MCF 10A (cell line): ENCODE measurements around the gene CTBP1. TPM values are rescaled to one million over a fixed set of nuclear protein-coding genes. Genes with fewer than 3 reads are reported as not detected.

ENCODE experiments used
- BruUV-seq: library from RNA; stranded (reverse); fragments of 400-500 nt; replicated peaks from 2 replicates; lab custom pipeline; 2021; lab: Mats Ljungman, UMichigan
- CTCF ChIA-PET: fragments of 300-600 bp; sonication (Branson Sonifier 250); formaldehyde crosslinking; extraction: SDS; loops from one replicate; lab custom pipeline; 2021; ENCODE audit warnings: antibody characterized with exemption, inconsistent platforms; lab: Yijun Ruan, JAX
- POLR2A ChIA-PET: fragments of 300-600, 350-650 bp; sonication (Branson Sonifier 250); formaldehyde crosslinking; extraction: SDS; loops from one replicate; lab custom pipeline; 2020; ENCODE audit warnings: antibody characterized with exemption, inconsistent platforms; lab: Yijun Ruan, JAX
- DNase-seq: peaks from one replicate; pipeline ENCODE4 v3.0.0-alpha.2; 2018; ENCODE audit not compliant: unreplicated experiment
- H3K27ac Mint-ChIP-seq: one replicate; pipeline ENCODE4 v1.8.0; 2022; ENCODE audit warnings: mild to moderate bottlenecking, low read depth, mixed read lengths; ENCODE audit not compliant: unreplicated experiment
- H3K27me3 Mint-ChIP-seq: one replicate; pipeline ENCODE4 v1.8.0; 2022; ENCODE audit warnings: mixed read lengths; ENCODE audit not compliant: insufficient read depth, unreplicated experiment
- H3K36me3 Mint-ChIP-seq: one replicate; pipeline ENCODE4 v1.8.0; 2022; ENCODE audit warnings: mild to moderate bottlenecking, moderate library complexity, mixed read lengths; ENCODE audit not compliant: insufficient read depth, unreplicated experiment
- H3K4me1 Mint-ChIP-seq: one replicate; pipeline ENCODE4 v1.8.0; 2022; ENCODE audit warnings: mixed read lengths; ENCODE audit not compliant: insufficient read depth, unreplicated experiment
- H3K4me3 Mint-ChIP-seq: one replicate; pipeline ENCODE4 v1.8.0; 2022; ENCODE audit warnings: mild to moderate bottlenecking, moderate library complexity, mixed read lengths; ENCODE audit not compliant: unreplicated experiment
- H3K9me3 Mint-ChIP-seq: one replicate; pipeline ENCODE4 v1.8.0; 2022; ENCODE audit warnings: mixed read lengths; ENCODE audit not compliant: unreplicated experiment
- intact Hi-C: fragments of 100-400 bp; cut with micrococcal nuclease; formaldehyde crosslinking; loops from 2 replicates; pipeline ENCODE4 v1.14.1; 2022
- total RNA-seq: library from RNA; stranded (reverse); gene quantifications from 2 replicates; pipeline ENCODE4 v1.2.3, GENCODE V29; 2022
- TF ChIP-seq, protein P1 (sequence below): fragments of 200-600 bp; IDR thresholded peaks from one replicate; pipeline ENCODE4 v1.8.0; 2022; ENCODE audit warnings: antibody characterized with exemption, mild to moderate bottlenecking; ENCODE audit not compliant: unreplicated experiment

The CTBP1 gene
- total RNA-seq, 1 experiment from 2014 or later: 152 TPM

DNA sequence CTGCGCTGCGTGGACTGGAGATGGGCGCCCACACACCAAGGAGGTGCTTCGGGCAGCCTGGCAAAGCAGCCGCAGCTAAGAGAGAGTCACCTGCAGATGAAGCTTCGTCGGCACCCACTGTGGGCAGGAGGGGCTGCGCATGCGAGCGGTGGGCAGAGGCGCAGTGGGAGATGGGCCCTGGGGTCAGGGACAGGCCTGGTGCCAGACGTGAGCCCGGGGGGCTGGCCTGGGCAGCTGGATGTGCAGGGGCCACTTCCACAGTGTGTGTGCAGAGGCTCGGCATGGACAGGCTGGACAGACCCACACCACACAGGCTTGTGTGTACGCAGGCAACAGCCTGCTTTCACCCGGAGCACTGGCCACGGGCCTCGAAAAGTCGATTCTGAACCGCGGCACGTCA lies 18.6 kb downstream of the CTBP1 start:
- H3K36me3 Mint-ChIP-seq: peaks cover 90% of the 10 kb centered on the region
- ChIA-PET CTCF (interaction anchor here (0.6 kb wide), 1 partner anchor 251 kb away, joined by 3 read pairs; no protein-coding TSS in a partner anchor), POLR2A (no interaction called here)

DNA sequence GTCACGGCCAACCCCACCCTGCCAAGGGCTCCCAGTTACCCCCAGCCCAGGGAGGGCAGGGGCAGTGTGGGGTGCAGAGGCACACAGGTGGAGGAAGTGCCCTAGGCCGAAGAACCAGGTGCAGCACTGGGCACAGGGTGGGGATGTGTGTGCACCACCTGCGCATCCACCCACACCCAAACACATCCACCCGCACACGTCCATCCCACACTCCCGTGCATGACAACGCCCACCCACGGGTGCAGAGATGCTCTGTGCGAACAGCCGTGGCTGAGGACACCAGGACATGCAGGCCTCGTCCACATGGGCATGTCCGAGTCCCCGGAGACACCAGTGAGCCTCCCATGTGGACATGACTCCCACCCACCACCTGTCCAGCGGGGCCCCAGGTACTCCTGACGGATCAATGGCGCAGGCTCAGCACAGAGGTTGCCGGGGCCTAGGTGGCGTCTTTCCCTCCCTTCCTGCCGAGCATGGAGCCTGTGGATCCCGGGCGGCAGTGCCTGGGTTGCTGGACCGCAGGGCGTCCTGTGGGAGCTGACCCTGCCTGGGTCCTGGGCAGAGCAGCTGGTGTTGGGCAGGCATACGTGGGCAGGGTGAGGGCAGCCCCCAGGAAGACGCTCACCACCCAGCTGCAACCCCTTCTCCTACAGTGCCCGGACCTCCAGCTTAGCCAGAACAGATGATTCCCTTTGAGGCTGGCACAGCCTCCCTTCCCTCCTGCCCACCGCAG lies 19.6 kb downstream of the CTBP1 start:
- TF ChIP-seq, protein P1, sequence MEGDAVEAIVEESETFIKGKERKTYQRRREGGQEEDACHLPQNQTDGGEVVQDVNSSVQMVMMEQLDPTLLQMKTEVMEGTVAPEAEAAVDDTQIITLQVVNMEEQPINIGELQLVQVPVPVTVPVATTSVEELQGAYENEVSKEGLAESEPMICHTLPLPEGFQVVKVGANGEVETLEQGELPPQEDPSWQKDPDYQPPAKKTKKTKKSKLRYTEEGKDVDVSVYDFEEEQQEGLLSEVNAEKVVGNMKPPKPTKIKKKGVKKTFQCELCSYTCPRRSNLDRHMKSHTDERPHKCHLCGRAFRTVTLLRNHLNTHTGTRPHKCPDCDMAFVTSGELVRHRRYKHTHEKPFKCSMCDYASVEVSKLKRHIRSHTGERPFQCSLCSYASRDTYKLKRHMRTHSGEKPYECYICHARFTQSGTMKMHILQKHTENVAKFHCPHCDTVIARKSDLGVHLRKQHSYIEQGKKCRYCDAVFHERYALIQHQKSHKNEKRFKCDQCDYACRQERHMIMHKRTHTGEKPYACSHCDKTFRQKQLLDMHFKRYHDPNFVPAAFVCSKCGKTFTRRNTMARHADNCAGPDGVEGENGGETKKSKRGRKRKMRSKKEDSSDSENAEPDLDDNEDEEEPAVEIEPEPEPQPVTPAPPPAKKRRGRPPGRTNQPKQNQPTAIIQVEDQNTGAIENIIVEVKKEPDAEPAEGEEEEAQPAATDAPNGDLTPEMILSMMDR: no peak
- no peak for DNase-seq
- CTCF ChIA-PET: no interaction called here
- Mint-ChIP-seq H3K4me3 (no peak overlapping the region), H3K27me3 (no peaks in the 10 kb centered on the region), H3K36me3 (peaks cover 90% of the 10 kb centered on the region), H3K9me3 (no peaks in the 10 kb centered on the region), H3K4me1 (peaks cover 6% of the 10 kb centered on the region), H3K27ac (peak overlapping the region; percentile 54)
- no TSS peak for BruUV-seq
- intact Hi-C loops: no loop called here
- POLR2A ChIA-PET: no interaction called here

More for the DNA sequence above, 18.6 kb downstream of the CTBP1 start:
- no peaks in the 10 kb centered on the region for H3K9me3 Mint-ChIP-seq
- no peak overlapping the region for H3K4me3 Mint-ChIP-seq
- H3K4me1 Mint-ChIP-seq: peaks cover 6% of the 10 kb centered on the region
- intact Hi-C loops: no loop called here
- no TSS peak for BruUV-seq
- no peak for DNase-seq
- H3K27ac Mint-ChIP-seq: no peak overlapping the region
- TF ChIP-seq, protein P1: no peak
- H3K27me3 Mint-ChIP-seq: no peaks in the 10 kb centered on the region

DNA sequence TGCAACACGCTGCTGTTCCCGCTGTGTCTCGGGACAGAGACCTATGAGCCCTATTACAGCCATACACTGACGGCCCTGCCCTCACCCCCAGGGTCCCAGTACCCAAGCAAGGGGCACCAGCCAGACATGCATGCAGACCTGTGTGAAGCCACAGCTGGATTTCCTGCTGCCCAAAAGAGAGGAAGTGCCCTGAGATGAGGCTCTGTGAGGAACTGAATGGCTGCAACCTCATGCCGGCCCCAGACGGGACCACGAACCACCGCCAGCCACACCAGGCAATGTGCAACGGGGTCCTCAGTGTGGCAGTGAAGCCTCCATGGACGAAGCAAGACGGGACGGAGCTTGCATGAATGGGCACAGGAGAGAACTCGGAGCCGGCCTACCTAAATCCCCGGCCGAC lies 21.1 kb downstream of the CTBP1 start:
- no TSS peak for BruUV-seq
- Mint-ChIP-seq H3K4me1 (peaks cover 6% of the 10 kb centered on the region), H3K4me3 (no peak overlapping the region), H3K27ac (no peak overlapping the region), H3K9me3 (no peaks in the 10 kb centered on the region), H3K27me3 (no peaks in the 10 kb centered on the region), H3K36me3 (peaks cover 92% of the 10 kb centered on the region)
- ChIA-PET CTCF (no interaction called here), POLR2A (no interaction called here)
- intact Hi-C loops: no loop called here
- DNase-seq: no peak
- TF ChIP-seq, protein P1: no peak

DNA sequence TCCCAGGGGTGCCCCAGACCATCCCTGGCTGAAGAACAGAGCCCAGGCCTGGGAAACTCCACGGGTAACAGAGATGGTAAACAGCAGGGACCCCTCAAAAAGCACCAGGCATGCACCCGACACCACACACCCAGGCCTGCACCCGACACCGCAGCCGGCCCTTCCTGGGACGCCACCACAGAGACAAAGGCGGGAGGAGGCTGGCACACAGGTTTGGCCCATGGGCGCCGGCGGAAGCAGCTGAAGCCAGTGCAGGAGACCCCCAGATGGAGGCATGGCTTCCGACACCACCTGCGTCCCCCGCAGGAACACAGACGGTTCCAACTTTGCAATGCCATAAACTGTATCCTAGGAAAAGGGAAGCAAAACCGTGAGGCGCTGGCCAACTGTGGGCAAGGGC lies 22.3 kb downstream of the CTBP1 start:
- BruUV-seq: no TSS peak
- intact Hi-C loops: no loop called here
- Mint-ChIP-seq H3K36me3 (peaks cover 84% of the 10 kb centered on the region), H3K27ac (no peak overlapping the region), H3K9me3 (no peaks in the 10 kb centered on the region), H3K4me3 (no peak overlapping the region), H3K4me1 (no peaks in the 10 kb centered on the region), H3K27me3 (no peaks in the 10 kb centered on the region)
- no peak for DNase-seq
- ChIA-PET POLR2A (no interaction called here), CTCF (interaction anchor here (0.7 kb wide), 1 partner anchor 39 kb away, joined by 4 read pairs; no protein-coding TSS in a partner anchor)
- TF ChIP-seq, protein P1: no peak
